ENCODE measurements around the gene SLC13A1.
A peak's percentile ranks its signal among the peaks of the same experiment; 100 is the strongest.

Gene SLC13A1

DNA sequence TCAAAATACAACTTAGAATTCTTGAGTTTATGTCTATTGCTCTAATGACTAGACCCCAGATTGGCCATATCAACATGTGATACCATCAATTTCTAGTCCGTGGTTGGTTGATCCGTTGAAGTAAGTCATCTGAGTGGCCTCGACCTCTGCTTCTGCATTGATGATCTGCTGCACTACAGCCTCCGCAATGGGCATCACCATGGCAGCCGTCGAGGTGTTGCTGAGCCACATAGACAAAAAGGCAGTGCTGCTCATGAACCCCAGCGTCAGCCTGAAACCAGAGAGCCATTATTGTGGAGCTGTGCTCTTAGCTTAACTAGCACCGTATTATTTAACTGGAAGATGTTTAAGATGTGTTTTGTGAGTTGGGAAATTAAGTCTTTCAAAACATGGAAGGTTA is 30.7 kb downstream of the SLC13A1 start:
- no peak for TF ChIP-seq CTCF (IDR thresholded peaks at IDR 0.05; ENCODE audit: extremely low read depth, missing control alignments)
- DNase-seq (ENCODE audit: low spot score): no peak

DNA sequence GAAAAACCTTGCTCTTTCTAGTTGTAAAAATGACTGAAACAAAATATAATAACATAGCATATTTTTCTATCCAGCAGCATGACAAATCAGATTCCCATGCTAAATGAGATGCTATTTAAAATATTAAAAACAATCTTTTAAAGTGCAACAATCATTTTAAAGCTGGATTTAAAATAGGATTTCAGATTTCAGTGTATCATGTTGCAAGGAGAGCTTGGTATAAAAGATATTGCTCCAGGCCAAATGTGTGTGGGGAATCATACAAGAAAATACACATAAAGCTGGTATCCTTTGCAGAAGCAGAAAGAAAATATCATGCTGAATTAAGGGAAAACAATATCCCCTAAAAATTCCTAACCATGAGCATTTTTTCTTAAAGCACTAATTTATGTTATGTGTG is 42.2 kb downstream of the SLC13A1 start:
- TF ChIP-seq CTCF (IDR thresholded peaks at IDR 0.05; ENCODE audit: extremely low read depth, missing control alignments): no peak
- DNase-seq (ENCODE audit: low spot score): no peak

DNA sequence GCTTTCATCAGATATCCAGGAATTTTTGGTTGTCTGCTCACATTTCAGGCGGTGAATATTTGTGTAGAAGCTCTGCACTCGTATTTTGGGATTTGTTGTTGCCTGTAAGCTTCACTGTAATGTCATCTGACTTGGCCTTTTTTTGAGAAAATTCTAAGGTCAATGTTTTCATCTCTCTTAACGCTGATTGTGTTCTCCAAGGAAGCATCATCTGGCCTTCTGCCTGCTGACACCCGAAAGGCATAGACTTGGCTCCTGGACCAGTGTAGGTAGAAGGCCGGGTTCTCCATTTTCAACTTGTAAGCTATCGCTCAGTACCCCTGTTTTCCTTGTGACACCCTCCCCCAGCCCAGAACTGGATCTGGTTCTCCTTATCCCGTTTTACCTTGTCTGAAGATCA is 44.2 kb downstream of the SLC13A1 start:
- no peak for DNase-seq (ENCODE audit: low spot score)
- no peak for TF ChIP-seq CTCF (IDR thresholded peaks at IDR 0.05; ENCODE audit: extremely low read depth, missing control alignments)

GRCh38 chr7:123154231-123154860 is 45.4 kb downstream of the SLC13A1 start:
- peak; percentile 34 for TF ChIP-seq CTCF (IDR thresholded peaks at IDR 0.05; ENCODE audit: extremely low read depth, missing control alignments)

DNA sequence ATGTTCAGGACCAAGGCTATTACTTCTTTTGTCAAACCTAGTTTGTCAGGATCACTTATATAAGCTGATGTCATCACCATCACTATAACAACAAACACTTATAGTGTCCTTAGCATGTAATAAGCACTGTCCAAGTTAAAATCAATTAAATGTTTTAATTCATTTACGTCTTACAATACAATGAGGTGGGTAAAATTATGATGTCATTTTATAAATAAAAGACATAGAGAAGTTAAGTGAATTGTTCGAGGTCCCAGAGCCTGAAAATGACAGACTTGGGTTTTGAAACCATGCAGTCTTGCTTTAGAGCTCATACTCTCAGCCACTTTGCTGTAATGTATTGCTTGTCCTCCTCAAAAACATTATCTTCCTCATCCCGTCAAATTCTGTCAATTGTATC is 48.3 kb downstream of the SLC13A1 start:
- no peak for DNase-seq (ENCODE audit: low spot score)
- no peak for TF ChIP-seq CTCF (IDR thresholded peaks at IDR 0.05; ENCODE audit: extremely low read depth, missing control alignments)

More at GRCh38 chr7:123154231-123154860, 45.4 kb downstream of the SLC13A1 start:
- peak; percentile 39 for DNase-seq (ENCODE audit: low spot score)

- DNase-seq (ENCODE audit: low spot score): no peak
- TF ChIP-seq CTCF (IDR thresholded peaks at IDR 0.05; ENCODE audit: extremely low read depth, missing control alignments): no peak
Measured at GRCh38 chr7:123148813-123149212, 51.0 kb downstream of the SLC13A1 start.

- DNase-seq (ENCODE audit: low spot score): no peak
- TF ChIP-seq CTCF (IDR thresholded peaks at IDR 0.05; ENCODE audit: extremely low read depth, missing control alignments): no peak
Measured at GRCh38 chr7:123143252-123144006, 56.3 kb downstream of the SLC13A1 start.

Data from GM20000 (cell line).